WTC11 (cell line): ENCODE data around the gene SORCS2. TPM values are rescaled to one million over a fixed set of nuclear protein-coding genes. Genes with fewer than 3 reads are reported as not detected.
A peak's percentile ranks its signal among the peaks of the same experiment; 100 is the strongest.

Source experiments
- ATAC-seq: fragments of 200-7000 bp; cut with Tn5 transposase; 2 replicates; pipeline ENCODE4 v1.10.0; 2021; ENCODE audit warnings: mild to moderate bottlenecking, moderate library complexity
- CTCF ChIA-PET: fragments of 300-600 bp; sonication (Branson Sonifier 250); formaldehyde crosslinking; loops from one replicate; lab custom pipeline; 2021; ENCODE audit warnings: antibody characterized with exemption; lab: Charles Lee
- POLR2A ChIA-PET: fragments of 350-600 bp; sonication (Branson Sonifier 250); formaldehyde crosslinking; loops from one replicate; lab custom pipeline; 2021; ENCODE audit warnings: antibody characterized with exemption; lab: Charles Lee
- DNase-seq: peaks from one replicate; pipeline ENCODE4 v3.0.0; 2021; ENCODE audit warnings: low spot score
- H3K27ac Mint-ChIP-seq: 2 replicates; pipeline ENCODE4 v1.8.0; 2021; ENCODE audit warnings: mixed read lengths
- H3K27me3 Mint-ChIP-seq: 2 replicates; pipeline ENCODE4 v1.8.0; 2021; ENCODE audit warnings: low read depth, mild to moderate bottlenecking, moderate library complexity, mixed read lengths
- H3K36me3 Mint-ChIP-seq: 2 replicates; pipeline ENCODE4 v1.8.0; 2021; ENCODE audit warnings: mixed read lengths
- H3K4me1 Mint-ChIP-seq: 2 replicates; pipeline ENCODE4 v1.8.0; 2022; ENCODE audit warnings: mixed read lengths
- H3K4me3 Mint-ChIP-seq: 2 replicates; pipeline ENCODE4 v1.8.0; 2021; ENCODE audit warnings: mild to moderate bottlenecking, moderate library complexity, mixed read lengths
- H3K9me3 Mint-ChIP-seq: 2 replicates; pipeline ENCODE4 v1.8.0; 2021; ENCODE audit warnings: mixed read lengths
- ATF1 ChIP-seq: sonication (generic); formaldehyde crosslinking; IDR thresholded peaks from 2 replicates; pipeline ENCODE4 v1.8.1; 2023; ENCODE audit warnings: mild to moderate bottlenecking, moderate library complexity, missing genetic modification reagents
- ATF6 ChIP-seq: sonication (generic); formaldehyde crosslinking; IDR thresholded peaks from 2 replicates; pipeline ENCODE4 v1.8.1; 2023; ENCODE audit warnings: mild to moderate bottlenecking, missing genetic modification reagents
- E2F1 ChIP-seq: sonication (generic); formaldehyde crosslinking; IDR thresholded peaks from 2 replicates; pipeline ENCODE4 v1.8.0; 2022; ENCODE audit warnings: mild to moderate bottlenecking, missing genetic modification reagents
- FOXJ3 ChIP-seq: sonication (generic); formaldehyde crosslinking; IDR thresholded peaks from 2 replicates; pipeline ENCODE4 v1.9.0; 2021; ENCODE audit warnings: missing genetic modification reagents, mild to moderate bottlenecking, borderline replicate concordance
- GABPB1 ChIP-seq: sonication (generic); formaldehyde crosslinking; IDR thresholded peaks from 2 replicates; pipeline ENCODE4 v1.8.1; 2023; ENCODE audit warnings: mild to moderate bottlenecking, missing genetic modification reagents
- IRF2 ChIP-seq: sonication (generic); formaldehyde crosslinking; IDR thresholded peaks from 2 replicates; pipeline ENCODE4 v1.8.0; 2022; ENCODE audit warnings: low read depth, missing genetic modification reagents, borderline replicate concordance
- MAX ChIP-seq: sonication (generic); formaldehyde crosslinking; IDR thresholded peaks from 2 replicates; pipeline ENCODE4 v1.8.0; 2022; ENCODE audit warnings: mild to moderate bottlenecking, missing genetic modification reagents
- NFE2L1 ChIP-seq: sonication (generic); formaldehyde crosslinking; IDR thresholded peaks from 2 replicates; pipeline ENCODE4 v1.8.1; 2023; ENCODE audit warnings: missing genetic modification reagents
- OVOL2 ChIP-seq: fragments of 250-450 bp; sonication (Bioruptor Pico); IDR thresholded peaks from 2 replicates; pipeline ENCODE4 v1.9.0; 2021; ENCODE audit warnings: mild to moderate bottlenecking, borderline replicate concordance
- PREB ChIP-seq: sonication (generic); formaldehyde crosslinking; IDR thresholded peaks from 2 replicates; pipeline ENCODE4 v1.8.1; 2022; ENCODE audit warnings: mild to moderate bottlenecking, missing genetic modification reagents, moderate library complexity, borderline replicate concordance
- PRRX2 ChIP-seq: fragments of 250-450 bp; sonication (Bioruptor Pico); IDR thresholded peaks from 2 replicates; pipeline ENCODE4 v1.8.0; 2021; ENCODE audit warnings: mild to moderate bottlenecking
- TEAD4 ChIP-seq: sonication (generic); formaldehyde crosslinking; IDR thresholded peaks from 2 replicates; pipeline ENCODE4 v1.8.0; 2022; ENCODE audit warnings: mild to moderate bottlenecking, missing genetic modification reagents
- ZNF121 ChIP-seq: sonication (generic); formaldehyde crosslinking; IDR thresholded peaks from 2 replicates; pipeline ENCODE4 v1.8.0; 2023; ENCODE audit warnings: missing genetic modification reagents
- ZNF219 ChIP-seq: sonication (generic); formaldehyde crosslinking; IDR thresholded peaks from 2 replicates; pipeline ENCODE4 v1.8.0; 2023; ENCODE audit warnings: missing genetic modification reagents, mild to moderate bottlenecking, borderline replicate concordance
- ZNF263 ChIP-seq: sonication (generic); formaldehyde crosslinking; IDR thresholded peaks from 2 replicates; pipeline ENCODE4 v1.8.1; 2022; ENCODE audit warnings: low read depth, mild to moderate bottlenecking, moderate library complexity, missing genetic modification reagents
- total RNA-seq: library from RNA; stranded (reverse); gene quantifications from 3 replicates; pipeline ENCODE4 v1.2.3, GENCODE V29; 2021
- TF ChIP-seq, protein P1 (sequence below): sonication (generic); formaldehyde crosslinking; IDR thresholded peaks from 2 replicates; pipeline ENCODE4 v1.8.1; 2023; ENCODE audit warnings: mild to moderate bottlenecking, missing genetic modification reagents, borderline replicate concordance
- TF ChIP-seq, protein P2 (sequence below): sonication (generic); formaldehyde crosslinking; IDR thresholded peaks from 2 replicates; pipeline ENCODE4 v1.8.0; 2022; ENCODE audit warnings: missing genetic modification reagents
- TF ChIP-seq, protein P3 (sequence below): sonication (generic); formaldehyde crosslinking; IDR thresholded peaks from 2 replicates; pipeline ENCODE4 v1.8.1; 2022; ENCODE audit warnings: low read depth, missing genetic modification reagents, borderline replicate concordance
- TF ChIP-seq, protein P4 (sequence below): fragments of 250-450 bp; sonication (Bioruptor Pico); conservative IDR thresholded peaks from 2 replicates; pipeline ENCODE4 v1.9.0; 2021; ENCODE audit warnings: mild to moderate bottlenecking

SORCS2 gene
- total RNA-seq, 1 experiment from 2014 or later = 6.6 TPM

GRCh38 chr4:7524843-7525242, 332.5 kb downstream of the SORCS2 start (continued):
- no peak for TF ChIP-seq PREB (CRISPR knock-in tag)
- no peak for TF ChIP-seq ATF6 (CRISPR knock-in tag)
- no peak for TF ChIP-seq GABPB1 (CRISPR knock-in tag)
- TF ChIP-seq, protein P1, sequence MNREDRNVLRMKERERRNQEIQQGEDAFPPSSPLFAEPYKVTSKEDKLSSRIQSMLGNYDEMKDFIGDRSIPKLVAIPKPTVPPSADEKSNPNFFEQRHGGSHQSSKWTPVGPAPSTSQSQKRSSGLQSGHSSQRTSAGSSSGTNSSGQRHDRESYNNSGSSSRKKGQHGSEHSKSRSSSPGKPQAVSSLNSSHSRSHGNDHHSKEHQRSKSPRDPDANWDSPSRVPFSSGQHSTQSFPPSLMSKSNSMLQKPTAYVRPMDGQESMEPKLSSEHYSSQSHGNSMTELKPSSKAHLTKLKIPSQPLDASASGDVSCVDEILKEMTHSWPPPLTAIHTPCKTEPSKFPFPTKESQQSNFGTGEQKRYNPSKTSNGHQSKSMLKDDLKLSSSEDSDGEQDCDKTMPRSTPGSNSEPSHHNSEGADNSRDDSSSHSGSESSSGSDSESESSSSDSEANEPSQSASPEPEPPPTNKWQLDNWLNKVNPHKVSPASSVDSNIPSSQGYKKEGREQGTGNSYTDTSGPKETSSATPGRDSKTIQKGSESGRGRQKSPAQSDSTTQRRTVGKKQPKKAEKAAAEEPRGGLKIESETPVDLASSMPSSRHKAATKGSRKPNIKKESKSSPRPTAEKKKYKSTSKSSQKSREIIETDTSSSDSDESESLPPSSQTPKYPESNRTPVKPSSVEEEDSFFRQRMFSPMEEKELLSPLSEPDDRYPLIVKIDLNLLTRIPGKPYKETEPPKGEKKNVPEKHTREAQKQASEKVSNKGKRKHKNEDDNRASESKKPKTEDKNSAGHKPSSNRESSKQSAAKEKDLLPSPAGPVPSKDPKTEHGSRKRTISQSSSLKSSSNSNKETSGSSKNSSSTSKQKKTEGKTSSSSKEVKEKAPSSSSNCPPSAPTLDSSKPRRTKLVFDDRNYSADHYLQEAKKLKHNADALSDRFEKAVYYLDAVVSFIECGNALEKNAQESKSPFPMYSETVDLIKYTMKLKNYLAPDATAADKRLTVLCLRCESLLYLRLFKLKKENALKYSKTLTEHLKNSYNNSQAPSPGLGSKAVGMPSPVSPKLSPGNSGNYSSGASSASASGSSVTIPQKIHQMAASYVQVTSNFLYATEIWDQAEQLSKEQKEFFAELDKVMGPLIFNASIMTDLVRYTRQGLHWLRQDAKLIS (CRISPR knock-in tag) = no peak
- TF ChIP-seq OVOL2 = no peak
- TF ChIP-seq IRF2 (CRISPR knock-in tag) = no peak
- TF ChIP-seq ZNF219 (CRISPR knock-in tag) = no peak
- no peak for TF ChIP-seq ATF1
- TF ChIP-seq PRRX2 (CRISPR knock-in tag) = no peak
- TF ChIP-seq, protein P2, sequence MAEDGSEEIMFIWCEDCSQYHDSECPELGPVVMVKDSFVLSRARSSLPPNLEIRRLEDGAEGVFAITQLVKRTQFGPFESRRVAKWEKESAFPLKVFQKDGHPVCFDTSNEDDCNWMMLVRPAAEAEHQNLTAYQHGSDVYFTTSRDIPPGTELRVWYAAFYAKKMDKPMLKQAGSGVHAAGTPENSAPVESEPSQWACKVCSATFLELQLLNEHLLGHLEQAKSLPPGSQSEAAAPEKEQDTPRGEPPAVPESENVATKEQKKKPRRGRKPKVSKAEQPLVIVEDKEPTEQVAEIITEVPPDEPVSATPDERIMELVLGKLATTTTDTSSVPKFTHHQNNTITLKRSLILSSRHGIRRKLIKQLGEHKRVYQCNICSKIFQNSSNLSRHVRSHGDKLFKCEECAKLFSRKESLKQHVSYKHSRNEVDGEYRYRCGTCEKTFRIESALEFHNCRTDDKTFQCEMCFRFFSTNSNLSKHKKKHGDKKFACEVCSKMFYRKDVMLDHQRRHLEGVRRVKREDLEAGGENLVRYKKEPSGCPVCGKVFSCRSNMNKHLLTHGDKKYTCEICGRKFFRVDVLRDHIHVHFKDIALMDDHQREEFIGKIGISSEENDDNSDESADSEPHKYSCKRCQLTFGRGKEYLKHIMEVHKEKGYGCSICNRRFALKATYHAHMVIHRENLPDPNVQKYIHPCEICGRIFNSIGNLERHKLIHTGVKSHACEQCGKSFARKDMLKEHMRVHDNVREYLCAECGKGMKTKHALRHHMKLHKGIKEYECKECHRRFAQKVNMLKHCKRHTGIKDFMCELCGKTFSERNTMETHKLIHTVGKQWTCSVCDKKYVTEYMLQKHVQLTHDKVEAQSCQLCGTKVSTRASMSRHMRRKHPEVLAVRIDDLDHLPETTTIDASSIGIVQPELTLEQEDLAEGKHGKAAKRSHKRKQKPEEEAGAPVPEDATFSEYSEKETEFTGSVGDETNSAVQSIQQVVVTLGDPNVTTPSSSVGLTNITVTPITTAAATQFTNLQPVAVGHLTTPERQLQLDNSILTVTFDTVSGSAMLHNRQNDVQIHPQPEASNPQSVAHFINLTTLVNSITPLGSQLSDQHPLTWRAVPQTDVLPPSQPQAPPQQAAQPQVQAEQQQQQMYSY (CRISPR knock-in tag) = no peak
- TF ChIP-seq NFE2L1 (CRISPR knock-in tag) = no peak

DNA sequence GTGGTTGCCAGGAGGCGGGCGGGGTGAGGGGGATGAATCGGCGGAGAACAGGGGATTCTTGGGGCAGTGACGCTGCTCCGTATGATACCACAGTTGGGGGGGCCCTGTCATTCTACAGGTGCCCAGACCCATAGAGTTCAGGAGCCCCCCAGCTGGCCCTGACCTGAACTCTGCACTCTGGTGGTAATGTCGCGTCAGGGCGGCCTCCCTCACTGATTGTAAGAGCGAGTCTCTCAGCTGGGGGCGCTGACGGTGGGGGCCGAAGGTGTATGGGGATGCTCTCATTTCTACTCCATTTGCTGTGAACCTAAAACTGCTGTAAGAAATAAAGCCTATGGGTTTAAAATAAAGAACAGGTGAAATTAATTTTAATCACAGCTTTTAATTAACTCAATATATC, 334.2 kb downstream of the SORCS2 start:
- Mint-ChIP-seq H3K36me3 (no peaks in the 10 kb centered on the region), H3K27ac (no peak overlapping the region), H3K4me1 (peaks cover 34% of the 10 kb centered on the region), H3K27me3 (no peaks in the 10 kb centered on the region; the same call in 1 of the 2 replicates), H3K9me3 (no peaks in the 10 kb centered on the region), H3K4me3 (no peak overlapping the region)
- DNase-seq (peak; percentile 50), ATAC-seq (peak; percentile 33)
- CTCF ChIA-PET = interaction anchor here (0.6 to 1.1 kb wide), 4 partner anchors 13 to 204 kb away, joined by 3 read pairs; no protein-coding TSS in a partner anchor
- POLR2A ChIA-PET = no interaction called here
- TF ChIP-seq, protein P3, sequence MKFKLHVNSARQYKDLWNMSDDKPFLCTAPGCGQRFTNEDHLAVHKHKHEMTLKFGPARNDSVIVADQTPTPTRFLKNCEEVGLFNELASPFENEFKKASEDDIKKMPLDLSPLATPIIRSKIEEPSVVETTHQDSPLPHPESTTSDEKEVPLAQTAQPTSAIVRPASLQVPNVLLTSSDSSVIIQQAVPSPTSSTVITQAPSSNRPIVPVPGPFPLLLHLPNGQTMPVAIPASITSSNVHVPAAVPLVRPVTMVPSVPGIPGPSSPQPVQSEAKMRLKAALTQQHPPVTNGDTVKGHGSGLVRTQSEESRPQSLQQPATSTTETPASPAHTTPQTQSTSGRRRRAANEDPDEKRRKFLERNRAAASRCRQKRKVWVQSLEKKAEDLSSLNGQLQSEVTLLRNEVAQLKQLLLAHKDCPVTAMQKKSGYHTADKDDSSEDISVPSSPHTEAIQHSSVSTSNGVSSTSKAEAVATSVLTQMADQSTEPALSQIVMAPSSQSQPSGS (CRISPR knock-in tag) = no peak
- no peak for TF ChIP-seq MAX
- no peak for TF ChIP-seq TEAD4 (CRISPR knock-in tag)
- no peak for TF ChIP-seq E2F1 (CRISPR knock-in tag)
- TF ChIP-seq FOXJ3 (CRISPR knock-in tag) = no peak
- TF ChIP-seq ZNF219 (CRISPR knock-in tag) = no peak
- TF ChIP-seq ZNF121 = no peak
- no peak for TF ChIP-seq ZNF263 (CRISPR knock-in tag)
- TF ChIP-seq, protein P4, sequence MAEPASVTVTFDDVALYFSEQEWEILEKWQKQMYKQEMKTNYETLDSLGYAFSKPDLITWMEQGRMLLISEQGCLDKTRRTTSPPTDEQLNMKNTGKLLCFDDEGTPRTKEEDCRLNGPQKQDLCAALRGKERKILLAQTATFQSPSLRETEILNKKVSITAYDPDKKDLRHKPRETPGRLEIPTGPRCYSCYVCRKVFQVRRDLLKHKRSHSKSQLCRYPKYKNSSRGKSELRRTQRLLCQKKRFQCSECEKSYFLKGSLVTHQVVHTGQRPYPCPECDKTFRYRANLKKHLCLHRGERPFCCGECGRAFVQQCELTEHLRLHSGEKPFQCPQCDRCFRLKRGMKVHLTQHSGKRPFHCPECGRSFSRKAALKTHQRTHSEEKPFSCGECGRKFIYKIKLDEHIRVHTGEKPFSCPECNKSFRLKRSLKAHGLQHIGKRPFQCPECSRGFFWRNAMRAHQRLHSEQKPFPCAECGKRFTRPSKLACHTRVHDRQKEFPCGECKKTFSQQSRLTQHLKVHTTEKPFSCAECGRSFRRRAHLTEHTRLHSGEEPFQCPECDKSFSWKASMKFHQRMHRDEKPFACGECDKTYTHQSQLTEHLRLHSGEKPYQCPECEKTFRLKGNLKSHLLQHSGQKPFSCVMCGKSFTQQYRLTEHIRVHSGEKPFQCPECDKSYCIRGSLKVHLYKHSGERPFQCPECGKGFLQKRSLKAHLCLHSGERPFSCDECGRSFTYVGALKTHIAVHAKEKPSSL = no peak
